HFF-Myc (cell line): Measurements from ENCODE around the gene C5orf15.

ENCODE experiments used
- DNase-seq: peaks from one replicate; pipeline ENCODE4 v3.0.0-alpha.2; 2011; ENCODE audit warnings: low read depth; ENCODE audit errors: extremely low read depth
- H3K4me3 ChIP-seq: replicated peaks from 2 replicates; pipeline ENCODE4 v1.5.1; 2011; ENCODE audit warnings: low read depth, mild to moderate bottlenecking, control low read depth, low read length
- CTCF ChIP-seq: IDR thresholded peaks from 2 replicates; pipeline ENCODE4 v1.5.1; 2012; ENCODE audit warnings: mild to moderate bottlenecking, low read depth, low read length, control low read depth; ENCODE audit errors: missing control alignments

C5orf15 gene

GRCh38 chr5:133998042-133998441 lies 29.6 kb upstream of the C5orf15 start:
- no peak for DNase-seq
- TF ChIP-seq CTCF, result no peak
- no peak overlapping the region for H3K4me3 ChIP-seq

GRCh38 chr5:133996683-133997252 lies 28.3 kb upstream of the C5orf15 start:
- H3K4me3 ChIP-seq, result no peak overlapping the region

GRCh38 chr5:133995883-133996563 lies 27.6 kb upstream of the C5orf15 start:
- H3K4me3 ChIP-seq, result no peak overlapping the region
- TF ChIP-seq CTCF, result no peak
- DNase-seq, result no peak

More at GRCh38 chr5:133996683-133997252, 28.3 kb upstream of the C5orf15 start:
- TF ChIP-seq CTCF, result peak; percentile 67
- DNase-seq, result no peak

GRCh38 chr5:133995341-133995740 lies 26.9 kb upstream of the C5orf15 start:
- no peak for TF ChIP-seq CTCF
- DNase-seq, result no peak
- no peak overlapping the region for H3K4me3 ChIP-seq

- no peak for TF ChIP-seq CTCF
- DNase-seq, result no peak
- no peak overlapping the region for H3K4me3 ChIP-seq
Observed at GRCh38 chr5:133994990-133995333, 26.5 kb upstream of the C5orf15 start.

GRCh38 chr5:133994297-133994989 lies 26.0 kb upstream of the C5orf15 start:
- no peak overlapping the region for H3K4me3 ChIP-seq
- TF ChIP-seq CTCF, result no peak
- DNase-seq, result no peak
